SK-N-SH (cell line): ENCODE results near the gene GUCY2D. TPM values are rescaled to one million over a fixed set of nuclear protein-coding genes. Genes with fewer than 3 reads are reported as not detected.

ENCODE experiments used
- CTCF ChIA-PET: fragments of 300-600, 350-600 bp; formaldehyde crosslinking; extraction: SDS; loops from one replicate; lab custom pipeline; 2021; lab: Yijun Ruan, JAX
- POLR2A ChIA-PET: fragments of 350-600 bp; sonication (Branson Sonifier 250); formaldehyde crosslinking; extraction: SDS; loops from one replicate; lab custom pipeline; 2020; ENCODE audit warnings: antibody characterized with exemption, inconsistent platforms; lab: Yijun Ruan, JAX
- DNase-seq: peaks from one replicate; pipeline ENCODE4 v3.0.0; 2012
- H2AFZ ChIP-seq: fragments of 200-600 bp; sonication (generic); 2 replicates; pipeline ENCODE4 v1.8.1; 2016; ENCODE audit warnings: antibody characterized with exemption, mild to moderate bottlenecking, low read depth
- H3F3A ChIP-seq: fragments of 200-600 bp; sonication (generic); replicated peaks from 2 replicates; pipeline ENCODE3; 2016; ENCODE audit warnings: antibody characterized with exemption, mild to moderate bottlenecking; ENCODE audit not compliant: insufficient read depth
- H3K27ac ChIP-seq, 2 experiments: fragments of 200-500 bp in 1 of 2; fragments of 200-600 bp in 1 of 2; sonication (Bioruptor generic) in 1 of 2; sonication (generic), shearing (Covaris generic) in 1 of 2; 2 replicates each; pipeline versions ENCODE4 v1.5.1 to v1.6.1; 2014 to 2016; ENCODE audit warnings: low read depth in 2 of 2, inconsistent platforms in 1 of 2, low read length in 1 of 2, mild to moderate bottlenecking in 1 of 2, mixed read lengths in 1 of 2
- H3K27me3 ChIP-seq: fragments of 200-600 bp; sonication (generic), shearing (Covaris generic); 2 replicates; pipeline ENCODE4 v1.6.1; 2016; ENCODE audit warnings: mixed run types; ENCODE audit not compliant: insufficient read depth
- H3K36me3 ChIP-seq, 2 experiments: fragments of 200-500 bp in 1 of 2; fragments of 200-600 bp in 1 of 2; sonication (Bioruptor generic) in 1 of 2; sonication (generic) in 1 of 2; replicated peaks in 1 of 2; 2 replicates each; pipeline versions ENCODE3 to v1.5.1; 2014 to 2016; ENCODE audit warnings: low read length in 1 of 2, mild to moderate bottlenecking in 1 of 2; ENCODE audit not compliant: insufficient read depth in 2 of 2, control insufficient read depth in 1 of 2
- H3K4me1 ChIP-seq, 2 experiments: fragments of 200-500 bp in 1 of 2; fragments of 200-600 bp in 1 of 2; sonication (Bioruptor generic) in 1 of 2; sonication (generic), shearing (Covaris generic) in 1 of 2; 2 replicates each; pipeline versions ENCODE4 v1.5.1 to v1.6.1; 2014 to 2016; ENCODE audit warnings: low read depth in 1 of 2, low read length in 1 of 2, mixed run types in 1 of 2; ENCODE audit not compliant: insufficient read depth in 2 of 2, control insufficient read depth in 1 of 2
- H3K4me2 ChIP-seq: fragments of 200-600 bp; sonication (generic), shearing (Covaris generic); 2 replicates; pipeline ENCODE4 v1.6.1; 2017; ENCODE audit warnings: mixed run types
- H3K4me3 ChIP-seq, 2 experiments: fragments of 200-500 bp in 1 of 2; fragments of 200-600 bp in 1 of 2; sonication (Bioruptor generic) in 1 of 2; sonication (generic), shearing (Covaris generic) in 1 of 2; 2 replicates each; pipeline versions ENCODE4 v1.5.1 to v1.8.1; 2014 to 2016; ENCODE audit warnings: low read depth in 2 of 2, inconsistent platforms in 1 of 2, low read length in 1 of 2, mild to moderate bottlenecking in 1 of 2, mixed read lengths in 1 of 2, moderate library complexity in 1 of 2
- H3K79me2 ChIP-seq: fragments of 200-600 bp; sonication (generic); 2 replicates; pipeline ENCODE4 v1.8.1; 2017; ENCODE audit warnings: mild to moderate bottlenecking; ENCODE audit not compliant: insufficient read depth
- H3K9ac ChIP-seq: fragments of 200-600 bp; sonication (generic); 2 replicates; pipeline ENCODE4 v1.6.1; 2017; ENCODE audit warnings: mixed run types
- H3K9me2 ChIP-seq: fragments of 200-600 bp; sonication (generic); 2 replicates; pipeline ENCODE4 v1.6.1; 2017; ENCODE audit warnings: mixed run types
- H3K9me3 ChIP-seq: fragments of 200-600 bp; sonication (generic); 2 replicates; pipeline ENCODE4 v1.6.1; 2017; ENCODE audit warnings: mixed run types, mild to moderate bottlenecking, moderate library complexity
- H4K20me1 ChIP-seq: fragments of 200-600 bp; sonication (generic); 2 replicates; pipeline ENCODE4 v1.6.1; 2017; ENCODE audit warnings: mild to moderate bottlenecking, mixed run types; ENCODE audit not compliant: insufficient read depth
- CHD2 ChIP-seq: fragments of 150-350 bp; IDR thresholded peaks from 2 replicates; pipeline ENCODE4 v1.6.1; 2018; ENCODE audit warnings: low read length; ENCODE audit not compliant: partially characterized antibody
- CTCF ChIP-seq: fragments of 200-600 bp; sonication (generic); IDR thresholded peaks from 2 replicates; pipeline ENCODE4 v1.6.1; 2017; ENCODE audit warnings: antibody characterized with exemption, mild to moderate bottlenecking, moderate library complexity
- EZH2phosphoT487 ChIP-seq: fragments of 200-600 bp; sonication (generic); IDR thresholded peaks from 2 replicates; pipeline ENCODE4 v1.6.1; 2017; ENCODE audit warnings: low read depth, mixed run types, mild to moderate bottlenecking, antibody characterized with exemption, moderate library complexity, borderline replicate concordance
- FOSL2 ChIP-seq: IDR thresholded peaks from 2 replicates; pipeline ENCODE4 v1.4.0; 2012; ENCODE audit warnings: low read depth, mild to moderate bottlenecking, moderate library complexity, borderline replicate concordance
- FOXJ3 ChIP-seq: sonication (generic); formaldehyde crosslinking; IDR thresholded peaks from 2 replicates; pipeline ENCODE4 v1.5.1; 2020; ENCODE audit warnings: mild to moderate bottlenecking, missing genetic modification reagents
- GATA2 ChIP-seq: sonication (generic); formaldehyde crosslinking; IDR thresholded peaks from 2 replicates; pipeline ENCODE4 v1.5.0; 2020; ENCODE audit warnings: mild to moderate bottlenecking, missing genetic modification reagents
- JUND ChIP-seq: IDR thresholded peaks from 2 replicates; pipeline ENCODE4 v1.4.0; 2012
- MXI1 ChIP-seq: IDR thresholded peaks from 2 replicates; pipeline ENCODE4 v1.6.1; 2012; ENCODE audit warnings: mild to moderate bottlenecking, low read depth, low read length, improper control_type of control experiment
- NFIC ChIP-seq: IDR thresholded peaks from 2 replicates; pipeline ENCODE4 v1.4.0; 2012; ENCODE audit warnings: borderline replicate concordance
- NRF1 ChIP-seq: IDR thresholded peaks from 2 replicates; pipeline ENCODE4 v1.6.1; 2012; ENCODE audit warnings: low read depth, mild to moderate bottlenecking, low read length
- POLR2AphosphoS5 ChIP-seq: IDR thresholded peaks from 2 replicates; pipeline ENCODE4 v1.6.1; 2012; ENCODE audit warnings: low read depth, low read length
- RAD21 ChIP-seq: IDR thresholded peaks from 2 replicates; pipeline ENCODE4 v1.6.1; 2012; ENCODE audit warnings: mild to moderate bottlenecking, low read length
- RCOR1 ChIP-seq: fragments of 150-350 bp; IDR thresholded peaks from 2 replicates; pipeline ENCODE4 v1.6.1; 2017; ENCODE audit warnings: antibody characterized with exemption, low read length
- SIN3A ChIP-seq: IDR thresholded peaks from 2 replicates; pipeline ENCODE4 v1.6.1; 2012; ENCODE audit warnings: low read depth, mild to moderate bottlenecking, low read length, moderate library complexity, borderline replicate concordance
- SMC3 ChIP-seq: IDR thresholded peaks from 2 replicates; pipeline ENCODE4 v1.6.1; 2012; ENCODE audit warnings: low read depth, low read length, improper control_type of control experiment
- TAF1 ChIP-seq: IDR thresholded peaks from 2 replicates; pipeline ENCODE4 v1.6.1; 2012; ENCODE audit warnings: low read depth, mild to moderate bottlenecking, low read length, moderate library complexity, borderline replicate concordance
- WGBS: methylation state at CpG from one replicate; pipeline ENCODE4 v1.1.6; 2017; ENCODE audit warnings: low lambda C conversion rate; 5-methylcytosine and 5-hydroxymethylcytosine counted together
- polyA plus RNA-seq, 3 experiments: library from polyadenylated mRNA; depleted of rRNA; stranded (reverse); fragments of >200 nt; gene quantifications; 2 replicates each; pipeline ENCODE4 v1.2.3, GENCODE V29; 2012
- TF ChIP-seq, protein P1 (sequence below): IDR thresholded peaks from 2 replicates; pipeline ENCODE4; 2012
- TF ChIP-seq, protein P2 (sequence below): IDR thresholded peaks from 2 replicates; pipeline ENCODE4 v1.4.0; 2012; ENCODE audit warnings: low read depth
- TF ChIP-seq, protein P3 (sequence below): fragments of 150-350 bp; IDR thresholded peaks from 2 replicates; pipeline ENCODE4 v1.6.1; 2017; ENCODE audit warnings: antibody characterized with exemption, low read length, low read depth, borderline replicate concordance
- TF ChIP-seq, protein P4 (sequence below): fragments of 150-350 bp; IDR thresholded peaks from 2 replicates; pipeline ENCODE4 v1.6.1; 2016; ENCODE audit warnings: mild to moderate bottlenecking, low read depth, low read length

Gene GUCY2D
- polyA plus RNA-seq, 1 of the 3 experiments (the other 2 are of a cell fraction) = not detected

DNA sequence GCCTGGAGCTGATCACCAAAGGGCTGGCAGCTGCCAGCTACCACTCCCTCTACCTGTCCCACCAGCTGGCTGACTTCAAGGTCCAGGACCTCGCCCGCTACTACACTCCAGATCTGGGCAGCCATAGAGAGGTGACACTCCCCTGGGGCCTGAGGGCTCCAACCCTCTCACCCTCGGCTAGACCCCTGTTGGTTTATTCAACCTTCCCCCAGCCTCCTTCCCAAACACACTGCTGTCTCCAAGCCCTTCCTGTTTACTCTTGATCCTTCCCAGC, 67.1 kb downstream of the GUCY2D start:
- Histone ChIP-seq H4K20me1 (no peaks in the 10 kb centered on the region), H3K4me3 (no peak overlapping the region), H3K9ac (no peak overlapping the region), H3K36me3 (no peaks in the 10 kb centered on the region), H2AFZ (no peak overlapping the region), H3K9me3 (no peaks in the 10 kb centered on the region), H3K27me3 (peaks cover 78% of the 10 kb centered on the region), H3K4me1 (peaks cover 0 to 8% of the 10 kb centered on the region in 2 experiments; a peak in 1 of 4 replicates), H3K27ac (no peak overlapping the region), H3K79me2 (no peaks in the 10 kb centered on the region), H3F3A (no peaks in the 10 kb centered on the region), H3K9me2 (no peaks in the 10 kb centered on the region), H3K4me2 (no peak overlapping the region)
- POLR2A ChIA-PET = interaction anchor here (0.6 kb wide), 1 partner anchor 486 kb away, joined by 3 read pairs; no protein-coding TSS in a partner anchor
- CTCF ChIA-PET = interaction anchor here (0.7 to 20.8 kb wide), 10 partner anchors 10 to 154 kb away, joined by 3 to 390 read pairs (median 18); partner anchors contain the start of genes ALOX12B, ALOXE3 and RNF227
- 58% methylated on average over 3 of the region's 3 CpGs for WGBS
- DNase-seq = no peak
- TF ChIP-seq RAD21 = no peak
- TF ChIP-seq, protein P1, sequence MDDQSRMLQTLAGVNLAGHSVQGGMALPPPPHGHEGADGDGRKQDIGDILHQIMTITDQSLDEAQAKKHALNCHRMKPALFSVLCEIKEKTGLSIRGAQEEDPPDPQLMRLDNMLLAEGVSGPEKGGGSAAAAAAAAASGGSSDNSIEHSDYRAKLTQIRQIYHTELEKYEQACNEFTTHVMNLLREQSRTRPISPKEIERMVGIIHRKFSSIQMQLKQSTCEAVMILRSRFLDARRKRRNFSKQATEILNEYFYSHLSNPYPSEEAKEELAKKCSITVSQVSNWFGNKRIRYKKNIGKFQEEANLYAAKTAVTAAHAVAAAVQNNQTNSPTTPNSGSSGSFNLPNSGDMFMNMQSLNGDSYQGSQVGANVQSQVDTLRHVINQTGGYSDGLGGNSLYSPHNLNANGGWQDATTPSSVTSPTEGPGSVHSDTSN = no peak
- no peak for TF ChIP-seq NFIC
- TF ChIP-seq MXI1 = no peak
- TF ChIP-seq, protein P2, sequence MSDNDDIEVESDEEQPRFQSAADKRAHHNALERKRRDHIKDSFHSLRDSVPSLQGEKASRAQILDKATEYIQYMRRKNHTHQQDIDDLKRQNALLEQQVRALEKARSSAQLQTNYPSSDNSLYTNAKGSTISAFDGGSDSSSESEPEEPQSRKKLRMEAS = no peak
- TF ChIP-seq GATA2 (CRISPR knock-in tag) = no peak
- TF ChIP-seq SMC3 = no peak
- TF ChIP-seq CTCF = no peak
- TF ChIP-seq TAF1 = no peak
- TF ChIP-seq SIN3A = no peak
- TF ChIP-seq, protein P3, sequence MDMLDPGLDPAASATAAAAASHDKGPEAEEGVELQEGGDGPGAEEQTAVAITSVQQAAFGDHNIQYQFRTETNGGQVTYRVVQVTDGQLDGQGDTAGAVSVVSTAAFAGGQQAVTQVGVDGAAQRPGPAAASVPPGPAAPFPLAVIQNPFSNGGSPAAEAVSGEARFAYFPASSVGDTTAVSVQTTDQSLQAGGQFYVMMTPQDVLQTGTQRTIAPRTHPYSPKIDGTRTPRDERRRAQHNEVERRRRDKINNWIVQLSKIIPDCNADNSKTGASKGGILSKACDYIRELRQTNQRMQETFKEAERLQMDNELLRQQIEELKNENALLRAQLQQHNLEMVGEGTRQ = no peak
- TF ChIP-seq POLR2AphosphoS5 = no peak
- no peak for TF ChIP-seq JUND
- no peak for TF ChIP-seq CHD2
- TF ChIP-seq, protein P4, sequence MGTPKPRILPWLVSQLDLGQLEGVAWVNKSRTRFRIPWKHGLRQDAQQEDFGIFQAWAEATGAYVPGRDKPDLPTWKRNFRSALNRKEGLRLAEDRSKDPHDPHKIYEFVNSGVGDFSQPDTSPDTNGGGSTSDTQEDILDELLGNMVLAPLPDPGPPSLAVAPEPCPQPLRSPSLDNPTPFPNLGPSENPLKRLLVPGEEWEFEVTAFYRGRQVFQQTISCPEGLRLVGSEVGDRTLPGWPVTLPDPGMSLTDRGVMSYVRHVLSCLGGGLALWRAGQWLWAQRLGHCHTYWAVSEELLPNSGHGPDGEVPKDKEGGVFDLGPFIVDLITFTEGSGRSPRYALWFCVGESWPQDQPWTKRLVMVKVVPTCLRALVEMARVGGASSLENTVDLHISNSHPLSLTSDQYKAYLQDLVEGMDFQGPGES = no peak
- no peak for TF ChIP-seq NRF1
- TF ChIP-seq RCOR1 = no peak
- no peak for TF ChIP-seq EZH2phosphoT487
- no peak for TF ChIP-seq FOSL2
- TF ChIP-seq FOXJ3 = no peak

Other genes starting within 250 kb of the GUCY2D start
- gene KDM6B, start 168.4 kb upstream of the GUCY2D start, polyA plus RNA-seq (2012; rRNA removed) = 1.4 and 2.6 TPM in 2 replicates
- gene TMEM88, start 147.5 kb upstream of the GUCY2D start, polyA plus RNA-seq (2012; rRNA removed) = 0.83 and 1.2 TPM in 2 replicates
- gene NAA38, start 145.1 kb upstream of the GUCY2D start, polyA plus RNA-seq (2012; rRNA removed) = 133 and 202 TPM in 2 replicates
- gene CYB5D1, start 144.6 kb upstream of the GUCY2D start, polyA plus RNA-seq (2012; rRNA removed) = 8.8 and 9.8 TPM in 2 replicates
- gene CHD3, start 113.8 kb upstream of the GUCY2D start, polyA plus RNA-seq (2012; rRNA removed) = 55.2 and 56.2 TPM in 2 replicates
- 7.4 and 9.0 TPM in 2 replicates for gene RNF227, start 86.3 kb upstream of the GUCY2D start, polyA plus RNA-seq (2012; rRNA removed)
- 4.4 and 5.1 TPM in 2 replicates for gene KCNAB3, start 72.8 kb upstream of the GUCY2D start, polyA plus RNA-seq (2012; rRNA removed)
- gene TRAPPC1, start 70.7 kb upstream of the GUCY2D start, polyA plus RNA-seq (2012; rRNA removed) = 390 and 555 TPM in 2 replicates
- gene CNTROB, start 70.4 kb upstream of the GUCY2D start, polyA plus RNA-seq (2012; rRNA removed) = 26.3 and 27.4 TPM in 2 replicates
- not detected in 2 replicates for gene ALOX15B, start 36.4 kb downstream of the GUCY2D start, polyA plus RNA-seq (2012; rRNA removed)
- 0.20 TPM in 1 of 2 replicates, not detected in the other for gene ALOX12B, start 85.1 kb downstream of the GUCY2D start, polyA plus RNA-seq (2012; rRNA removed)
- 0.13 and 0.46 TPM in 2 replicates for gene ALOXE3, start 115.9 kb downstream of the GUCY2D start, polyA plus RNA-seq (2012; rRNA removed)
- 0.71 and 1.2 TPM in 2 replicates for gene HES7, start 121.5 kb downstream of the GUCY2D start, polyA plus RNA-seq (2012; rRNA removed)
- gene PER1, start 149.8 kb downstream of the GUCY2D start, polyA plus RNA-seq (2012; rRNA removed) = 32.7 and 56.8 TPM in 2 replicates
- 42.0 and 43.4 TPM in 2 replicates for gene VAMP2, start 160.3 kb downstream of the GUCY2D start, polyA plus RNA-seq (2012; rRNA removed)
- gene TMEM107, start 173.8 kb downstream of the GUCY2D start, polyA plus RNA-seq (2012; rRNA removed) = 18.6 and 19.2 TPM in 2 replicates
- 3.7 and 4.3 TPM in 2 replicates for gene BORCS6, start 187.6 kb downstream of the GUCY2D start, polyA plus RNA-seq (2012; rRNA removed)
- 28.8 and 43.9 TPM in 2 replicates for gene AURKB, start 208.0 kb downstream of the GUCY2D start, polyA plus RNA-seq (2012; rRNA removed)
- 11.0 and 12.6 TPM in 2 replicates for gene CTC1, start 245.4 kb downstream of the GUCY2D start, polyA plus RNA-seq (2012; rRNA removed)
- 22.4 and 24.0 TPM in 2 replicates for gene PFAS, start 246.7 kb downstream of the GUCY2D start, polyA plus RNA-seq (2012; rRNA removed)